HG02840 (cell line): ENCODE results near the gene GFER.

ENCODE experiments used
- ATAC-seq: cut with Tn5 transposase; IDR thresholded peaks from one replicate; pipeline ENCODE4 v1.9.1; 2021; ENCODE audit warnings: mild to moderate bottlenecking, moderate library complexity, moderate number of reproducible peaks; ENCODE audit not compliant: unreplicated experiment, low FRiP score

The GFER gene

DNA sequence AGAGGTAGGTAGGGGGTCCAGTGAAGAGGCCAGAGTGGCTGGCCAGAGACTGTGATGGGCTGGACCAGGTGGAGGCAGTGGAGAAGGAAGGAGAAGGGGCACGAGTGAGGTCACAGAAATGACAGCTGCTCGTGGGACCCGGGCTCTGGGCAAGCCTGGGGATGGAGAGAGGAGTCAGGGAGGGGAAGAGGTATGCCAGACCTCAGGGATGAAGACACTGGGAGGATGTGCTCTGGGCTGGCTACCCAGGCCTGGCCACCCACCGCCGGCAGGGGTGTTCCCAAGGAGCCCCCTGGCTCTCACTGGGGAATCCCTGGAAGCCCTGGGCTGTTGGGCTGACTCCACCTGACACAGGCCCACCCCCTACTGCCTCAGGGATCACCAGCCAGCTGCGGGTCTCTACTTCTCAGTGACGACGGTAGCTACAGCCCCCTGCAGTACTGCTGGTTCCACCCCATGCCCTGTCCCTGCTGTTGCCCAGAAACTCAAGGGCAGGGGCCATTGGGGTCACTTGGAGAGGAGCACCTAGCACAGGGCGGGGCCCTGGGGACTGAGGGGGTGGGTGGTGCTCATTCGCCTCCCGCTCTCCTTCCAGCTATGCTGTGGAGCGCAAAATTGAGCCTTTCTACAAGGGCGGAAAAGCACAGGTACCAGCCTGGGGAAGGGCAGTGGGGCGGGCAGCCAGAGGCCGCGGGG lies 10.4 kb upstream of the GFER start:
- no peak for ATAC-seq

DNA sequence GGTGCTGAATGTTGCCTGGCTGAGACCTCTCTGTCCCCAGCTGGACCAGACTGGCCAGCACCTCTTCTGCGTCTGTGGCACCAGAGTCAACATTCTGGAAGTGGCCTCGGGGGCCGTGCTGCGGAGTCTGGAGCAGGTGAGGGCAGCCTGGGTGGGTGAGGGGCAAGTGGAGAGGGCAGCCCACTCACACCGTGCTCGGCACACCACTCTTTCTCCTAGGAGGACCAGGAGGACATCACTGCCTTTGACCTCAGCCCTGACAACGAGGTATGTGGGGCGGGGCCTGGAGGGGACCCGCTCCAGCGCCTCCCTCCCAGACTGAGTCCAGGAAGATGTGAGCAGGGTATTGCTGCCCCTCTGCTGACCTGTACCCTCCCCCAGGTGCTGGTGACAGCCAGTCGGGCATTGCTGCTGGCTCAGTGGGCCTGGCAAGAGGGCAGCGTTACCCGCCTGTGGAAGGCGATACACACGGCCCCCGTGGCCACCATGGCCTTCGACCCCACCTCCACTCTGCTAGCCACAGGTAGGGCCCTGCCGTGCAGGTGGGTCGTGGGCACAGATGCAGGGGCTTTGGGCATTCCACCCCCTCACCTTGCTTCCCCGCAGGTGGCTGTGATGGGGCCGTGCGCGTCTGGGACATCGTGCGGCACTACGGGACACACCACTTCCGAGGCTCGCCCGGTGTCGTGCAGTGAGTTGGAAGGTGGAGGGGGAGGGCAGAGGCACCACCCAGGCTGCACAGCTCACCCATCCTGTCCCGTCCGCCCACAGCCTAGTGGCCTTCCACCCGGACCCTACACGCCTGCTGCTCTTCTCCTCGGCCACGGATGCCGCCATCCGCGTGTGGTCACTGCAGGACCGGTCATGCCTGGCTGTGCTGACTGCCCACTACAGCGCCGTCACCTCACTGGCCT lies 9.6 kb upstream of the GFER start:
- ATAC-seq = no peak

DNA sequence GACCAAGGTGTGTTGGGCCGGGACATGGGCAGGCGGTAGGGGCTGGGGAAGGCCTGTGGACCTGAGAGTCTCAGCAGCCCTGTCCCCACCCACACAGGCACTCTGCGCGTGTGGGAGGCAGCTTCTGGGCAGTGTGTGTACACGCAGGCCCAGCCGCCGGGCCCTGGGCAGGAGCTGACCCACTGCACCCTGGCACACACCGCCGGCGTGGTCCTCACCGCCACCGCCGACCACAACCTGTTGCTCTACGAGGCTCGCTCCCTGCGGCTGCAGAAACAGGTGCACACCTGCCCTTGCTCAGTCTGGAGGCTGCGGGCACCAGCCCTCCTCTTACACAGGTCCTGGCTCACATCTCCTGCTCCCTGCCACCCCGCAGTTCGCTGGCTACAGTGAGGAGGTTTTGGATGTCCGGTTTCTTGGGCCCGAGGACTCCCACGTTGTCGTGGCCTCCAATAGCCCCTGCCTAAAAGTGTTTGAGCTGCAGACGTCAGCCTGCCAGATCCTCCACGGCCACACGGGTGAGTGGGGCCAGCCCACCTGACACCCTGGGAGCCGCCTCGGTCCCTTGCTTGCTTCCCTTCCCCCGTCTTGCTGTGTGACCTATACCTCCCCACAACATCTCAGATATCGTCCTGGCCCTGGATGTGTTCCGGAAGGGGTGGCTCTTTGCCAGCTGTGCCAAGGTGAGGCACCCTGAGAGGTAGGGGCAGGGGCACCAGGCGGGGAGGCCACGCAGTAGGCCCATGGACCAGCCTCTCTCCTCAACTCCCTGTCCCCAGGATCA lies 8.4 kb upstream of the GFER start:
- ATAC-seq = no peak

DNA sequence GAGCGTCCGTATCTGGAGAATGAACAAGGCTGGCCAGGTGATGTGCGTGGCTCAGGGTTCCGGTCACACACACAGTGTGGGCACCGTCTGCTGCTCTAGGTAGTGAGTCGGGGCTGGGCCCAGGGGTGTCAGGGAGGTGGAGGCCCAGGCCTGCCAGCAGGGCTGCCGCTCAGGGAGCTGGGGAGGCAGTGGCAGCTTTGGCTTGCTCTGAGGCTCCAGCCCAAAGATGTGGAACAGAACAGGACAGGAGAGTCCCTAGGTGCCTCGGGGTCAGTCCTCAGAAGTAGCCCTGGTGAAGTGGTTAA lies 7.8 kb upstream of the GFER start:
- ATAC-seq = no peak

DNA sequence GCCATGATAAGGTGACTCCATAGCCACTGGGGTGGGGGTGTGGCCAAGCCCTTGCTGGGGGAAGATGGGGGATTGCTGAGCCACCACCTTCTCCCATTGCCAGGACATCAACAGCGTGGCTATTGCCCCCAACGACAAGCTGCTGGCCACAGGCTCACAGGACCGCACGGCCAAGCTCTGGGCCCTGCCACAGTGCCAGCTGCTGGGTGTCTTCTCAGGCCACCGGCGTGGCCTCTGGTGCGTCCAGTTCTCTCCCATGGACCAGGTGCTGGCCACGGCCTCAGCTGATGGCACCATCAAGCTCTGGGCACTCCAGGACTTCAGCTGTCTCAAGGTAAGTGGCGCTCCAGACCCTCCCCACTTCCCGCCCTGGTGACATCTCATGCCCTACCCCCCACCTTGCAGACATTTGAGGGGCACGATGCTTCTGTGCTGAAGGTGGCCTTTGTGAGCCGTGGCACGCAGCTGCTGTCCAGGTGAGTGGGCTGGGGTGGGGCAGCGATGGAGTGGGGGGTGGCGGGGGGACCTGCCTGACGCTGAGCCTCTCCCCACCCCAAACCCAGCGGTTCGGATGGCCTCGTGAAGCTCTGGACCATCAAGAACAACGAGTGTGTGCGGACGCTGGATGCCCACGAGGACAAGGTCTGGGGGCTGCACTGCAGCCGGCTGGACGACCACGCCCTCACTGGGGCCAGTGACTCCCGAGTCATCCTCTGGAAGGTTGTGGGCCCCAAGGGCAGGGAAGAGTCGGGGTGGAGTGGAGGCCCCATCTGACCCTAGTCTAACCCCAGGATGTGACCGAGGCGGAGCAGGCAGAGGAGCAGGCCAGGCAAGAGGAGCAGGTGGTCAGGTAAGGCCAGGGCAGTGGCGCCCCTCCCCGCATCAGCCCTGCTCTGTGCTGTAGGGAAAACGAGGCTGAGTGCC lies 6.8 kb upstream of the GFER start:
- no peak for ATAC-seq

DNA sequence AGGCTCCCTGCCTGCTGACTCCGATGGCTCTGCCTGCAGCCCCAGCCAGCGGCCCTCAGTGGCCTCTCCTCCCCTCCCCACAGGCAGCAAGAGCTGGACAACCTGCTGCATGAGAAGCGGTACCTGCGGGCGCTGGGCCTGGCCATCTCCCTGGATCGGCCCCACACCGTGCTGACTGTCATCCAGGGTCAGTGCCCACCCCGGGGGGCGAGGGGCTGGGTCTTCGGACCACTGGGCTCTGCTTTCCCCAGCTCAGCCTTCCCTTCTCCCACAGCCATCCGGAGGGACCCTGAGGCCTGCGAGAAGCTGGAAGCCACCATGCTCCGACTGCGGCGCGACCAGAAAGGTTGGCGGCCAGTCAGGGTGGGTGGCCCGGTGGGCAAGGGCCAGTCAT lies 6.1 kb upstream of the GFER start:
- no peak for ATAC-seq

DNA sequence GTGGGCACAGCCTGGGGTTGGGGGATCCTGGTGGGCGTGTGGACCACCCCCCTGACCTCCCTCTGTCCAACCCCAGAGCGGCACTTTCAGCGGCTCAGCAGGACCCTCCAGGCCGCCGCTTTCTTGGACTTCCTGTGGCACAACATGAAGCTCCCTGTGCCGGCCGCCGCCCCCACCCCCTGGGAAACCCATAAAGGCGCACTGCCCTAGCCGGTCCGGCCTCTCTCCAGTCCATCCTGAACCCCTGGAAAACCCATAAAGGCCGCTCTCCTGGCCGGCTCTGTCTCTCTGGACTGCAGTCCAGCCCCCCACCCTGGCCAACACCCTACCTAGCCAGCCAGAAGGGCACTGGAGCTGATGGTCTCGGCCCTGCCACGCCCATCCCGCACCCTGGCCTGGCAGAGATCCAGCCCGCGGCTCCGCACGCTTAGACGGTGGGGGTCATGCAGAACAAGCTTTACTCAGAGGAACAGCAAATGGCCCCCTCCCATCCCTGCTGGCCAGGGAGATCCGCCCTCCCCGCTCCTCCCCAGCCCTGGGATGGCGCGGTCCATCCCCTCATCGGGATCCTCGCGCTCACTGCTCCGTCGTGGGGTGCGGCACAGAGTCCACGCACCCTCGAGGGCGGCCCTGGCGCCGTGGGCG lies 5.4 kb upstream of the GFER start:
- ATAC-seq = no peak

DNA sequence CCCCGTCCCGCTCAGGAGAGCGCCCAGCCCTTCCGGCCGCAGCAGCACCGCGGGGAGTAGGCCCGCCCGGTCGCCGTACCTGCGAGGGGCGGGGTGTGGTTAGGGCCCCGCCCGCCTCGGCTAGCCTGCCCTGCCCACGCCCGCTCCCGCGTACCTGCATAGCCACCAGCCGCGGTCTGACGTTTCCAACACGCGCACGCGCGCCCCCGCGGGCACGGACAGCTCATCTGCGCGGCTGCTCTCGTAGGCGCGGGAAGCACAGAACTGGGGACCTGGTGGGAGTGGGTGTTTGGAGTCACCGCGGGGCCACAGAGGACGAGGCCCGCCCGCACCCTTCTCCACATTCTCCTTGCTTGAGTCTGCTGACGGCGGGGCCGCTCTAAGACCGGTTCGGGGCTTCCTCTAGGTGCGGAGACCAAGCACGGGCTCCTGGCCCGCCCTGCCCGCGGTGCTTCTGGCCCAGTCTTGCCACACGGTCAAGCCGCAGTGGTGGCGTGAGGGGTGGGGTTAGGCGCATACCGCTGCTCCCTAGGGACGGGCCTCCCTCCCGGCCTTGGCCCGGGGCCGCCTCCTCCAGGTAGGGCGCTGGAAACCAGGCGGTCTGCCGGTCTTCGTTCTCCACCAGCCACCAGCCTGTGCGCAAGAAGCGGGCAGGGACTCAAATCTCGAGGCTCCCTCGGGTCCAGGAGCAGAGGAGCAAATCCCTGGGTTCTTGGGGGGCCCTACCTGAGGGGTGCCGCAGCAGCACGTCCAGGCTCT lies 4.5 kb upstream of the GFER start:
- ATAC-seq = no peak

DNA sequence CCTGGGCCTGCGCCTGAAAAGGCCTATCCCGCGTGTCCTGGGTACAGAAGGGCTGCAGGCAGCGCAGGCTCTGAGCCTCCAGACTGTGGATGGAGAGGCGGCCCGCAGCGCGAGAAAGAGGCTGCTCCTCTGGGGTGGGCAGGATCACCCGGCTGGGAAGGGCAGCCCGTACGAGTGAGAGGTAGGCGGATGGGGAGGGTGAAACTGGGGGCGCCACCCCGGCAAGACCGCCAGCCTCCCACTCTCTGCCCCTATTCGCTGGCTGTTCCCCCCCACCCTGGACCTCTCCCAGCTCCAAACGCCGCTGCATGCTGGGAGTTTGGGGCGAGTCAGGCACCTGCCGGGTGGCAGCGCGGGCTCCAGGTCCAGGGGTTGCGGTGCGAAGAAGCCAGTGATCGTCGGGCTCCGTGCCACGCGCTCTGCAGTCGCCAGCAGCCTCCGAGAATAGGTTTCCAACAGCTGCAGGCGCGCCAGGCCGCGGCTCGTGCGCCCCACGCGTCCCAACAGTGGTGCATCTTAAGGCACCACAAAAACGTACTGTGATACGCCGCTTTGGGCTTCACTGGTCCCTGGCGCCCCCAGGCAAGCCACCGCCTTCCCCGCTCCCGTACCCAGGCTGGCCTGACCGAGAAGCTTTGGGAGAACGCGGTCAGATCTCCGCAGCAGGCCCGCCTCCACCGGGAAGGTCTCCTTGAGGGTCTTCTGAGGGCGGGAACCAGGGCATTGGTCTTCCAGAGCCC lies 3.8 kb upstream of the GFER start:
- ATAC-seq = no peak

DNA sequence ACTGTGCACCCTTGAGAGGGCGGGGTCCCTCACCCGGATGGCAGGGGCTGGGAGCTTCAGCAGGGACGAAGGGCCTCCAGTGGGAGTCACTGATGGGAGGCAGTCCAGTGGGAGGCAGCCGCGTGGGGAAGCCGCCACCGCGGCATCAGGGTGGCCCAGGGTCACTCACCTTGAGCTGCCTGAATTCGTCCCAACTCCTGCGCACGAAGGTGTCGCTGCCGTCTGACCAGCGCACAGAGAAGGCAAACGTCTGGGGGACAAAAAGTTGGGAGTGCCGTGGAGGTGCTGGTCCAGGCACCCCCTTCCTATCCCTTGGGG lies 3.3 kb upstream of the GFER start:
- no peak for ATAC-seq

DNA sequence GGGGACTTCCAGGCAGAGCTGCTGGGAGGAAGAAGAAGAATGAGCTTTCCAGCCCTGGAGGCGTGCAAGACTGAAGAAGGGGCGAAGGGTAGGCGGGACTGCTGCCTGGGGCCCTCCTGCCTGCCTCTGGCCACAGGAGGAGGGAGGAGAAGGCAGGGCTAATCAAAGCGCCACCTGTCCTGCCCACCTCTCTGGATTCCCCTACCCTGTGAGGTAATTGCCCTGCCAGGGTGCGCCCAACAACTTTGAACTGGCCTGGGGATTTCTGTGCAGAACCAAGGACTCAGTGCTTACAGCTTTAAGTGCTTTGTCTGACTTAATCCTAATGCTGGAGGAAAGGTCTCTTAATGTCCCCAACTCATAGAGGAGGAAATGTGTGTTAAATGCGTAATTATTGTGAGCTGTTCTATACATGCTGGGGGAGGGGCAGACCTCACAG lies 2.6 kb upstream of the GFER start, which contains the start of gene NOXO1:
NOXO1 (minus strand) TSS at position 72 of the 439 bp plus-strand sequence. CDS start 290 bp downstream, outside the sequence.
- ATAC-seq = no peak

DNA sequence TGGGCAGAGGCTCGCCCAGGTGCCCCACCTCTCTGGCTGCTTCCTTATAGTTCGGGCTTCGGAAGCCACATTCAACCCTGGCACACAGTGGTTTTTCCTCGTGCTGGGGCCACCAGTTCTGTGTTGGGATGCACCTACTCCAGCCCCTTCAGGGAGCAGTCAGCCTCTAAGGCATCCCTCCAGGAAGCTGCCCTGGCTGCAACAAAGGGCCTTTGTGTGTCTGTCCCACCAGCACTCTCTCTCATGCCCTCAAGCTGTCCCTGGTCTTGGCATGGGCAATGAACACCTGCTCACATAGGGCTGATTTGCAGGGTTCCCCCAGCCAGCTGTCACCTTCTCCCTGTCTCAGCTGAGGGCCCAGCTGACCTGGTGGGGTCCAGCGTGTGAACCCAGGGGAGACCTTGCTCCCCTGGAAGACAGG lies 2.0 kb upstream of the GFER start:
- no peak for ATAC-seq

DNA sequence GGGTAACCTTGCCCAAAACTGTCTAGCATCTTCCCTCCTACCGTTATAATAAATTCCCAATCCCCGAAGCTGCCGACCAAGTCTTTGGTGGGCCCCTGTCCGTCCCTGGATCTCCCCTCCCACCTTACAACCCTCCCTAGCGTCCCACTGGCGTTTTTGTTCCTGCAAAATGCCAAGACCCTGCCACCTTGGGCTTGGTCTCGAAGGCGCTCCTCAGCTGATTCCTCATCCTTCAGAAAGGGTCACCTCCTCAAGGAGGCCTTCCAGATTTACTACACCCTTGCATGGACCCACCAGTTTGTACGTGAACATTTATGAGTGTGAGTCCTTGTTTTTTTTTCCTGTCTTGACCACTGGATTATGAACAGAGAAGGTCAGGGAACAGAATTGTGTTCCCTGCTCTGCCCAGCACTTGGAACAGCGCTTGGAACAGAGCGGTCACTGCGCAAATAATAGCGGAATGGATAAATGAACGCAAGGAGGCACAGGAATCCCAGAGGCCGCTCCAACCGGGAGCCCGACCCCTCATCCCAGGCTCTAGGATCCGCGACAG lies 926 bp upstream of the GFER start:
- no peak for ATAC-seq

DNA sequence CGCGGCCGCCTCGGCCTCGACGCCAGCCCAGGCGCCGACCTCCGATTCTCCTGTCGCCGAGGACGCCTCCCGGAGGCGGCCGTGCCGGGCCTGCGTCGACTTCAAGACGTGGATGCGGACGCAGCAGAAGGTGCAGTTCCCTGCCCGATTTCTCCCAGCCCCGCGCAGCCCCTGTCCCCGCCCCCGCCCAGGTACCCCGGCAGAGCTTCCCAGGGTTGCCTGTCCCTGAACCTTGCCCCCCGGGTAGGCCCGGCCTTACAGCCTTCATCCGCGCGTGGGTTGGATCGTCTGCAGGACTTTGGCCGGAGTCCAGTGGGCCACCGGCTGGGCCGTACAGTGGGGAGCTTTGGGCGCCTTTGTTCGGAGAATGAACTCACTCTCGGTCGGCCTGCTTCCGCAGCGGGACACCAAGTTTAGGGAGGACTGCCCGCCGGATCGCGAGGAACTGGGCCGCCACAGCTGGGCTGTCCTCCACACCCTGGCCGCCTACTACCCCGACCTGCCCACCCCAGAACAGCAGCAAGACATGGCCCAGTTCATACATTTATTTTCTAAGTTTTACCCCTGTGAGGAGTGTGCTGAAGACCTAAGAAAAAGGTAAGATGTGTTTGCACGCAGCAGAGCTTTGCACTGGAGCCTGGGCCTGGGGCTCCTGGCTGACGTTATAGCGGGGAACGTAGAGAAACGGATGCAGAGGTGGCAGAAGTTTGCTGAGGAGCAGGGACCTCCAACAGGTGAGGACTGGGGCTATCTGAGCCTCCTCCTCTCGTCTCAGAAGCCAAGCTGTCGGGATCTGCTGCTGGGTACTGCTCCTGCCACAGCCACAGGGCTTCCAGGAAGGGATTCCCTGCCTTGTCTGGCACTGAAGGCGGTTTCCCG lies 593 bp downstream of the GFER start:
- ATAC-seq = no peak

DNA sequence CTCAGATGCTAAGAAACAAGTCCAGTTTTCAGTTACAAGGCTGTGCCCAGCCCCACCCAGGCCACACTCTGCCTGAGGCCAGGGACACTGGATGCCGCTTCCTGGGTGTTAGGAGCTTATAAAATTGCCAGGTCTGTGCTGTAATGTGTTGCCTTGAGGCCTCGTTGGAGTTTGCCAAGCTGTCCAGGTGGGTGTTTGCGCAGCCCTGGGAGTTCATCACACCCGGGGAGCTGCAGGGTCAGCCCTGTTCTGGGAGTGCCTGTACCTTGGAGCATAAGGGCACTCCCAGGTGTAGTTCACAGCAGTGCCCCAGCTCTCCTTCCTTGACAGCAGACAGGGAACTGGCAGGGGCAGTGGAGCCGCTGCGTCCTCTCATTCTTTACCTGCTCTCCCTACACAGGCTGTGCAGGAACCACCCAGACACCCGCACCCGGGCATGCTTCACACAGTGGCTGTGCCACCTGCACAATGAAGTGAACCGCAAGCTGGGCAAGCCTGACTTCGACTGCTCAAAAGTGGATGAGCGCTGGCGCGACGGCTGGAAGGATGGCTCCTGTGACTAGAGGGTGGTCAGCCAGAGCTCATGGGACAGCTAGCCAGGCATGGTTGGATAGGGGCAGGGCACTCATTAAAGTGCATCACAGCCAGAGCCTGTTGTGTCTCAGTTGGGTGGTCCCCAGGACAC lies 1.6 kb downstream of the GFER start:
- no peak for ATAC-seq

DNA sequence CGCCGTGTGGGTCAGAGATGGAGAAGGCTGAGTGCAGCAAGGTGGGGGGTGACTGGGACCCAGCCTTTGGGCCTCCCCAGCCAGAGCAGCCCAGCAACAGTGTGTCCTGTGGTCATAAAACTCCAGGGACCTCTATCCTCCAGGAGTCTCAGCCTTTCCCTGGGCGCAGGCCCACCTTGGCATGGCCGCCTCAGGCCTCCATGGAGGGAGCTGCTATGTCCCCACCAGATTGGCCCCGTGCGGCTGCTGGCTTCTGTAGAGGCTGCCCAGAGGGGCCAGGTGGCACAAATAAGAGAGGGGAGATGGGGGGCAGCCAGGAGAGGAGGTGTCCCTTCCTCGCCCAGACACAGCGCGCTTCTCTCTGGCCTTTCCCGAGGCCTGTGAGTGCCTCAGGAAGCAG lies 3.2 kb downstream of the GFER start:
- no peak for ATAC-seq
